PC-3 (cell line): ENCODE measurements around the gene AP5Z1.

Experiments
- EZH2 ChIP-seq: fragments of 300-600 bp; sonication (generic); IDR thresholded peaks from one replicate; pipeline ENCODE4 v1.6.1; 2017; ENCODE audit warnings: antibody characterized with exemption, mild to moderate bottlenecking, low read length; ENCODE audit not compliant: unreplicated experiment
- EZH2phosphoT487 ChIP-seq: fragments of 300-600 bp; sonication (generic); IDR thresholded peaks from 2 replicates; pipeline ENCODE4 v1.6.1; 2018; ENCODE audit warnings: mild to moderate bottlenecking, antibody characterized with exemption, low read length, borderline replicate concordance
- TF ChIP-seq, protein P1 (sequence below): fragments of 300-600 bp; sonication (generic); conservative IDR thresholded peaks from 2 replicates; pipeline ENCODE4 v1.5.1; 2017; ENCODE audit warnings: antibody characterized with exemption, low read depth, mild to moderate bottlenecking, low read length

DNA sequence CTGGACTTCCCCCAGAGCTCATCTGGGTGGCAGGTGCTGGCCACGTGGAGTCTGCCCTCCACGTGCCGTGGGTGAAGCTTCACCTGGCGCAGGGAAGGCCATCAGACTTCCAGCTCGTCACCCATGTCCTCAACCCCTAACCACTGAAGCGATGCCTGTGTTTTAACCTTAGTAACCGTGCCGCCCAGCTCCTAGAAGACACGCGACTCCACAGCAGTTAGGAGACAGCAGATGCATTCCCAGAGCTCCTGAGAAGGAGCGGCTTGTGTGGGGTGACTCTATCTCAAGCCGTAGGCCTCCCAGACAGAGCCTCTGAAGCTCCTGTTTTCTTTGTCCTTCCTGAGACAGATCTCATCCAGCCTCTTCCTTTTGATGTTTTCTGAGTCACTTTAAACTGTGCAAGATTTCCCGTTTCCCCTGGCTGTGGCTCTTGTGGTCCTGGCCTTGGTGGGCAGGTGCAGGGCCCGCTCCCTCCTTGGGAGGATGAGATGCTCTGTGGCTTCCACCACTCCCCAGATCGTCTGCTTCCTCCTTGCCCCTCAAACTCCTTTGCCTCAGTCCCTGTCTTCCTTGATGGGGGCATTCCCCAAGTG is 41.4 kb upstream of the AP5Z1 start:
- TF ChIP-seq, protein P1, sequence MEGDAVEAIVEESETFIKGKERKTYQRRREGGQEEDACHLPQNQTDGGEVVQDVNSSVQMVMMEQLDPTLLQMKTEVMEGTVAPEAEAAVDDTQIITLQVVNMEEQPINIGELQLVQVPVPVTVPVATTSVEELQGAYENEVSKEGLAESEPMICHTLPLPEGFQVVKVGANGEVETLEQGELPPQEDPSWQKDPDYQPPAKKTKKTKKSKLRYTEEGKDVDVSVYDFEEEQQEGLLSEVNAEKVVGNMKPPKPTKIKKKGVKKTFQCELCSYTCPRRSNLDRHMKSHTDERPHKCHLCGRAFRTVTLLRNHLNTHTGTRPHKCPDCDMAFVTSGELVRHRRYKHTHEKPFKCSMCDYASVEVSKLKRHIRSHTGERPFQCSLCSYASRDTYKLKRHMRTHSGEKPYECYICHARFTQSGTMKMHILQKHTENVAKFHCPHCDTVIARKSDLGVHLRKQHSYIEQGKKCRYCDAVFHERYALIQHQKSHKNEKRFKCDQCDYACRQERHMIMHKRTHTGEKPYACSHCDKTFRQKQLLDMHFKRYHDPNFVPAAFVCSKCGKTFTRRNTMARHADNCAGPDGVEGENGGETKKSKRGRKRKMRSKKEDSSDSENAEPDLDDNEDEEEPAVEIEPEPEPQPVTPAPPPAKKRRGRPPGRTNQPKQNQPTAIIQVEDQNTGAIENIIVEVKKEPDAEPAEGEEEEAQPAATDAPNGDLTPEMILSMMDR: no peak
- no peak for TF ChIP-seq EZH2
- no peak for TF ChIP-seq EZH2phosphoT487
